Psoas muscle (tissue), 8 donors: ENCODE results near the gene SLC9C2. TPM values are rescaled to one million over a fixed set of nuclear protein-coding genes. Genes with fewer than 3 reads are reported as not detected.

Experiments used
- ATAC-seq, 4 donors: fragments of 200-7000 bp; cut with Tn5 transposase; one replicate each; pipeline ENCODE4 v1.9.1; 2020; ENCODE audit warnings: moderate library complexity in 3 of 4, mild to moderate bottlenecking in 2 of 4
- DNase-seq, 2 donors: peaks; one replicate each; pipeline ENCODE4 v3.0.0-alpha.2; 2020
- H3K27ac ChIP-seq: fragments of 200-600 bp; one replicate; pipeline ENCODE4 v1.8.0; 2022
- H3K27me3 ChIP-seq, 3 donors: fragments of 200-600 bp in 1 of 3; one replicate each; pipeline versions ENCODE4 v1.6.1 to v1.8.0; 2013 to 2022; ENCODE audit warnings: low read length in 2 of 3, mild to moderate bottlenecking in 2 of 3, moderate library complexity in 1 of 3; ENCODE audit not compliant: insufficient read depth in 3 of 3
- H3K36me3 ChIP-seq, 2 donors: fragments of 200-600 bp in 1 of 2; one replicate each; pipeline versions ENCODE4 v1.6.1 to v1.8.0; 2013 to 2022; ENCODE audit warnings: low read depth in 1 of 2, mild to moderate bottlenecking in 1 of 2, moderate library complexity in 1 of 2; ENCODE audit not compliant: insufficient read depth in 1 of 2
- H3K4me1 ChIP-seq: fragments of 200-600 bp; one replicate; pipeline ENCODE4 v1.8.0; 2022
- H3K4me3 ChIP-seq: fragments of 200-600 bp; one replicate; pipeline ENCODE4 v1.8.0; 2022; ENCODE audit warnings: mild to moderate bottlenecking
- H3K9me3 ChIP-seq: fragments of 200-600 bp; one replicate; pipeline ENCODE4 v1.8.0; 2022
- CTCF ChIP-seq: fragments of 200-600 bp; IDR thresholded peaks from one replicate; pipeline ENCODE4 v1.8.0; 2022; ENCODE audit warnings: antibody characterized with exemption
- WGBS, 3 donors: extraction: QIAGEN DNeasy Blood & Tissue Kit; methylation state at CpG; one replicate each; pipeline versions ENCODE4 v1.1.6 to v1.1.7; 2013; 5-methylcytosine and 5-hydroxymethylcytosine counted together
- intact Hi-C, 2 donors: fragments of 100-400 bp; cut with DNase I; formaldehyde crosslinking; loops; one replicate each; pipeline versions ENCODE4 v1.11.0 to v1.14.2; 2022
- polyA plus RNA-seq, 3 donors: library from polyadenylated mRNA; stranded (reverse); fragments of 200-250 nt; gene quantifications; one replicate each; pipeline ENCODE4 v1.2.3, GENCODE V29; 2013
- total RNA-seq, 4 donors: library from RNA; stranded (reverse); fragmentation: NEBNext Ultra II Directional in 2 of 4; extraction: Animal tissue kit (Norgen Biotek cat#: 25700) in 2 of 4; gene quantifications; one replicate each; pipeline versions ENCODE4 v1.2.1 to v1.2.4, GENCODE V29; 2021 to 2023
- donor health status: healthy with polysubstance abuse.
- donor health status: DM: no; HTN: no; CAD: no; lungs with moderate emphysema.
- donor health status: Bipolar disorder and iron deficiency.
- donor health status: healthy.
- donor health status: DM: yes; HTN: yes; CAD: no.
- donor health status: DM: no; HTN: no; CAD: no.
- donor health status: DM: no; HTN: no; CAD: no.
- donor health status: DM: yes; HTN: yes; CAD: no.

The SLC9C2 gene
- total and polyA plus RNA-seq, 7 donors = not detected

GRCh38 chr1:173503391-173503790 lies 99.5 kb downstream of the SLC9C2 start:
- no peaks in the 10 kb centered on the region for H3K4me1 ChIP-seq
- intact Hi-C loops = no loop called here
- H3K4me3 ChIP-seq = no peak overlapping the region
- peaks cover 0 to 16% of the 10 kb centered on the region in 2 donors for H3K36me3 ChIP-seq
- WGBS, 3 donors = 29 to 48% (median 41%) methylated on average over 4 of the region's 4 CpGs
- no peak overlapping the region for H3K27ac ChIP-seq
- DNase-seq (no peak), ATAC-seq (no peak)
- TF ChIP-seq CTCF = no peak
- H3K27me3 ChIP-seq = no peaks in the 10 kb centered on the region
- H3K9me3 ChIP-seq = no peaks in the 10 kb centered on the region

GRCh38 chr1:173502104-173502503 lies 100.8 kb downstream of the SLC9C2 start:
- WGBS, 3 donors = 89 to 100% (median 95%) methylated on average over 1 of the region's 1 CpG
- Histone ChIP-seq H3K4me1 (no peaks in the 10 kb centered on the region), H3K4me3 (no peak overlapping the region), H3K27me3 (no peaks in the 10 kb centered on the region), H3K36me3 (peaks cover 0 to 16% of the 10 kb centered on the region in 2 donors), H3K9me3 (no peaks in the 10 kb centered on the region), H3K27ac (no peak overlapping the region)
- no peak for TF ChIP-seq CTCF
- intact Hi-C loops = no loop called here
- no peak for DNase-seq
- no peak for ATAC-seq

GRCh38 chr1:173499729-173500128 lies 103.1 kb downstream of the SLC9C2 start:
- Histone ChIP-seq H3K4me3 (no peak overlapping the region), H3K27ac (no peak overlapping the region), H3K27me3 (no peaks in the 10 kb centered on the region), H3K36me3 (peaks cover 0 to 16% of the 10 kb centered on the region in 2 donors), H3K4me1 (no peaks in the 10 kb centered on the region), H3K9me3 (no peaks in the 10 kb centered on the region)
- 78 to 86% (median 84%) methylated on average over 4 of the region's 4 CpGs for WGBS, 3 donors
- intact Hi-C loops = no loop called here
- TF ChIP-seq CTCF = no peak
- DNase-seq = no peak
- no peak for ATAC-seq

GRCh38 chr1:173496757-173497320 lies 106.0 kb downstream of the SLC9C2 start:
- no peak for ATAC-seq
- no peaks in the 10 kb centered on the region for H3K4me1 ChIP-seq
- intact Hi-C loops = no loop called here
- WGBS, 3 donors = 92 to 100% (median 96%) methylated on average over 2 of the region's 2 CpGs
- no peak overlapping the region for H3K4me3 ChIP-seq
- DNase-seq = no peak
- no peaks in the 10 kb centered on the region for H3K27me3 ChIP-seq
- H3K27ac ChIP-seq = no peak overlapping the region
- no peaks in the 10 kb centered on the region for H3K9me3 ChIP-seq
- H3K36me3 ChIP-seq = peaks cover 3 to 27% of the 10 kb centered on the region in 2 donors
- TF ChIP-seq CTCF = no peak
